HG02938 (cell line): ENCODE measurements around the gene B3GALT5.
"Not testable (repeated sequence)": the region's sequence is repeated elsewhere in the genome, so short reads cannot be mapped to it uniquely, and the experiment has no call there.

Experiments used
- ATAC-seq: cut with Tn5 transposase; IDR thresholded peaks from one replicate; pipeline ENCODE4 v1.9.1; 2021; ENCODE audit warnings: mild to moderate bottlenecking, moderate library complexity; ENCODE audit not compliant: unreplicated experiment

The B3GALT5 gene

GRCh38 chr21:39612233-39613040 lies at the start of gene B3GALT5:
Gene B3GALT5 (plus strand): TSS chr21:39612940. CDS start chr21:39660560, 47,620 bp downstream.
- no peak for ATAC-seq

- no peak for ATAC-seq
Measured at GRCh38 chr21:39564200-39564599, 48.5 kb upstream of the B3GALT5 start.

- no peak for ATAC-seq
Measured at GRCh38 chr21:39567180-39567972, 45.4 kb upstream of the B3GALT5 start.

GRCh38 chr21:39568361-39568760 lies 44.4 kb upstream of the B3GALT5 start:
- no peak for ATAC-seq

GRCh38 chr21:39575775-39576174 lies 37.0 kb upstream of the B3GALT5 start:
- no peak for ATAC-seq

- no peak for ATAC-seq
Measured at GRCh38 chr21:39576518-39577128, 36.1 kb upstream of the B3GALT5 start.

GRCh38 chr21:39579734-39580332 lies 32.9 kb upstream of the B3GALT5 start:
- ATAC-seq = no peak

- no peak for ATAC-seq
Measured at GRCh38 chr21:39580744-39581143, 32.0 kb upstream of the B3GALT5 start.

- no peak for ATAC-seq
Measured at GRCh38 chr21:39581414-39581813, 31.3 kb upstream of the B3GALT5 start.

- no peak for ATAC-seq
Measured at GRCh38 chr21:39582749-39583148, 30.0 kb upstream of the B3GALT5 start.

- not testable (repeated sequence) for ATAC-seq
Measured at GRCh38 chr21:39583586-39583985, 29.2 kb upstream of the B3GALT5 start.

GRCh38 chr21:39587376-39587775 lies 25.4 kb upstream of the B3GALT5 start:
- ATAC-seq = no peak

GRCh38 chr21:39588884-39589283 lies 23.9 kb upstream of the B3GALT5 start:
- no peak for ATAC-seq

- no peak for ATAC-seq
Measured at GRCh38 chr21:39593522-39593921, 19.2 kb upstream of the B3GALT5 start.

- ATAC-seq = no peak
Measured at GRCh38 chr21:39595465-39595864, 17.3 kb upstream of the B3GALT5 start.

GRCh38 chr21:39597595-39597994 lies 15.1 kb upstream of the B3GALT5 start:
- ATAC-seq = no peak

GRCh38 chr21:39599191-39599970 lies 13.4 kb upstream of the B3GALT5 start:
- ATAC-seq = no peak

GRCh38 chr21:39601187-39601928 lies 11.4 kb upstream of the B3GALT5 start:
- no peak for ATAC-seq

- ATAC-seq = no peak
Measured at GRCh38 chr21:39602076-39602689, 10.6 kb upstream of the B3GALT5 start.
